GM23338 (cell line): ENCODE measurements around the gene KRT83.

Experiments used
- CREB1 ChIP-seq: fragments of 250-450 bp; sonication (Bioruptor Pico); IDR thresholded peaks from 2 replicates; pipeline ENCODE4 v1.5.0; 2020; ENCODE audit warnings: low read depth, mild to moderate bottlenecking, moderate library complexity
- CTCF ChIP-seq, 2 experiments: fragments of 200-600 bp in 1 of 2; sonication (generic) in 1 of 2; conservative IDR thresholded peaks; 2 replicates each; pipeline versions ENCODE4 v1.5.1 to v1.6.1; 2016 to 2017; ENCODE audit warnings: antibody characterized with exemption in 2 of 2, low read depth in 2 of 2, mild to moderate bottlenecking in 2 of 2, moderate library complexity in 1 of 2
- ETS1 ChIP-seq: IDR thresholded peaks from 2 replicates; pipeline ENCODE4 v1.6.1; 2016; ENCODE audit warnings: antibody characterized with exemption
- EZH2 ChIP-seq: fragments of 200-600 bp; sonication (generic); IDR thresholded peaks from one replicate; pipeline ENCODE4 v1.8.0; 2017; ENCODE audit warnings: antibody characterized with exemption, mild to moderate bottlenecking, low read depth; ENCODE audit not compliant: unreplicated experiment
- EZH2phosphoT487 ChIP-seq: fragments of 200-600 bp; sonication (generic); IDR thresholded peaks from one replicate; pipeline ENCODE4 v1.8.1; 2018; ENCODE audit warnings: antibody characterized with exemption; ENCODE audit not compliant: unreplicated experiment
- JUNB ChIP-seq: IDR thresholded peaks from one replicate; pipeline ENCODE4 v1.6.1; 2016; ENCODE audit warnings: antibody characterized with exemption; ENCODE audit not compliant: unreplicated experiment
- NANOG ChIP-seq: IDR thresholded peaks from 2 replicates; pipeline ENCODE4 v1.6.1; 2016; ENCODE audit warnings: antibody characterized with exemption, borderline replicate concordance
- POLR2AphosphoS5 ChIP-seq: IDR thresholded peaks from 2 replicates; pipeline ENCODE4 v1.6.1; 2016; ENCODE audit warnings: antibody characterized with exemption, low read depth
- REST ChIP-seq: IDR thresholded peaks from one replicate; pipeline ENCODE4 v1.6.1; 2018; ENCODE audit warnings: antibody characterized with exemption; ENCODE audit not compliant: unreplicated experiment
- STAT1 ChIP-seq: IDR thresholded peaks from one replicate; pipeline ENCODE4 v1.6.1; 2016; ENCODE audit warnings: antibody characterized with exemption; ENCODE audit not compliant: unreplicated experiment
- ZNF114 ChIP-seq: fragments of 250-450 bp; sonication (Bioruptor Pico); IDR thresholded peaks from 2 replicates; pipeline ENCODE4 v1.5.0; 2020; ENCODE audit warnings: mild to moderate bottlenecking, moderate library complexity
- ZNF331 ChIP-seq: fragments of 250-450 bp; sonication (Bioruptor Pico); IDR thresholded peaks from 2 replicates; pipeline ENCODE4 v1.5.0; 2020; ENCODE audit warnings: low read depth, mild to moderate bottlenecking, moderate library complexity
- ZNF462 ChIP-seq: fragments of 250-450 bp; sonication (Bioruptor Pico); IDR thresholded peaks from 2 replicates; pipeline ENCODE4 v1.5.0; 2020; ENCODE audit warnings: mild to moderate bottlenecking, moderate library complexity

GRCh38 chr12:52347016-52347415 lies 25.8 kb upstream of the KRT83 start:
- TF ChIP-seq EZH2, result no peak
- TF ChIP-seq CTCF (conservative IDR thresholded peaks at IDR 0.05; ENCODE audit: low read depth in 2 of 2), result no peak
- no peak for TF ChIP-seq EZH2phosphoT487
- TF ChIP-seq POLR2AphosphoS5, result no peak
- no peak for TF ChIP-seq NANOG
- no peak for TF ChIP-seq CREB1 (CRISPR knock-in tag)
- TF ChIP-seq REST, result no peak
- no peak for TF ChIP-seq JUNB
- no peak for TF ChIP-seq ZNF114 (CRISPR knock-in tag)
- TF ChIP-seq ETS1, result no peak
- TF ChIP-seq ZNF331, result no peak
- TF ChIP-seq ZNF462 (CRISPR knock-in tag), result no peak
- no peak for TF ChIP-seq STAT1
